Heart right ventricle (tissue), 16 donors: ENCODE data around the gene TMEM176A. TPM values are rescaled to one million over a fixed set of nuclear protein-coding genes. Genes with fewer than 3 reads are reported as not detected.

Experiments
- ATAC-seq, 8 donors: fragments of 200-7000 bp; cut with Tn5 transposase; one replicate each; pipeline ENCODE4 v1.9.1; 2020; ENCODE audit warnings: mild to moderate bottlenecking in 8 of 8, moderate library complexity in 8 of 8, moderate number of reproducible peaks in 1 of 8
- DNase-seq, 2 donors: peaks; one replicate each; pipeline ENCODE4 v3.0.0-alpha.2; 2020
- H3K27ac ChIP-seq, 10 donors: fragments of 200-600 bp; sonication (generic) in 2 of 10; one replicate each; pipeline versions ENCODE4 v1.5.0 to v1.8.0; 2020 to 2022; ENCODE audit warnings: mild to moderate bottlenecking in 3 of 10
- H3K27me3 ChIP-seq, 7 donors: fragments of 200-600 bp; one replicate each; pipeline ENCODE4 v1.8.0; 2021 to 2022; ENCODE audit warnings: mild to moderate bottlenecking in 2 of 7
- H3K36me3 ChIP-seq, 9 donors: fragments of 200-600 bp; sonication (generic) in 1 of 9; one replicate each; pipeline versions ENCODE4 v1.5.0 to v1.8.0; 2020 to 2022; ENCODE audit warnings: mild to moderate bottlenecking in 2 of 9
- H3K4me1 ChIP-seq, 9 donors: fragments of 200-600 bp; sonication (generic) in 1 of 9; one replicate each; pipeline versions ENCODE4 v1.5.0 to v1.8.0; 2020 to 2022; ENCODE audit warnings: mild to moderate bottlenecking in 4 of 9
- H3K4me3 ChIP-seq, 10 donors: fragments of 200-600 bp; sonication (generic) in 2 of 10; one replicate each; pipeline versions ENCODE4 v1.5.0 to v1.8.0; 2020 to 2022; ENCODE audit warnings: mild to moderate bottlenecking in 7 of 10, moderate library complexity in 2 of 10
- H3K9me3 ChIP-seq, 11 donors: fragments of 200-600 bp in 10 of 11; sonication (generic) in 2 of 11; one replicate each; pipeline versions ENCODE4 v1.5.0 to v1.8.0; 2013 to 2022; ENCODE audit warnings: mild to moderate bottlenecking in 2 of 11, control low read depth in 1 of 11, moderate library complexity in 1 of 11
- WGBS, 2 donors: extraction: QIAGEN DNeasy Blood & Tissue Kit; methylation state at CpG; one replicate each; pipeline ENCODE4 v1.1.7; 2013; ENCODE audit warnings: inconsistent platforms in 1 of 2; 5-methylcytosine and 5-hydroxymethylcytosine counted together
- intact Hi-C, 10 donors: fragments of 100-400 bp; cut with DNase I; formaldehyde crosslinking; loops; one replicate each; pipeline versions ENCODE4 v1.11.1 to v1.14.2; 2022
- polyA plus RNA-seq, 2 donors: library from polyadenylated mRNA; stranded (reverse); fragments of 200-250 nt; gene quantifications; one replicate each; pipeline ENCODE4 v1.2.3, GENCODE V29; 2013
- total RNA-seq, 10 donors: library from RNA; stranded (reverse); fragmentation: NEBNext Ultra II Directional in 3 of 10; extraction: Animal tissue kit (Norgen Biotek cat#: 25700) in 3 of 10; gene quantifications; one replicate each; pipeline versions ENCODE4 v1.2.1 to v1.2.4, GENCODE V29; 2021 to 2023
- TF ChIP-seq, protein P1 (sequence below), 9 donors: fragments of 200-600 bp; sonication (generic) in 2 of 9; IDR thresholded peaks; one replicate each; pipeline versions ENCODE4 v1.5.0 to v1.8.0; 2021 to 2022; ENCODE audit warnings: antibody characterized with exemption in 9 of 9, mild to moderate bottlenecking in 5 of 9, moderate library complexity in 1 of 9
- donor health status: Arrhythmogenic right ventricular cardiomyopathy.
- donor health status: ischemic (EF 13 %, LVEDD 7.1; RV severe dilation, severe dysfunction).
- donor health status: healthy with polysubstance abuse.
- donor health status: DM: no; HTN: yes; CAD: no.
- donor health status: DM: no; HTN: no; CAD: no.
- donor health status: ischemic (EF 25% LVEDD 6.9; RV normal size, moderate dysfunction).
- donor health status: ischemic (EF 25% LVEDD 5.7; RV mildly dilated, moderate dysfunction).
- donor health status: healthy.
- donor health status: DM: yes; HTN: yes; CAD: no.
- donor health status: Ischemic cardiomyopathy.
- donor health status: ischemic (EF 35%, LVEDD 5.7; RV mildly dilated, moderate dysfunction).
- donor health status: nonischemic (EF 11% LVEDD 7.7; RV severe dilation, severe dysfunction).
- donor health status: DM: yes; HTN: yes; CAD: no.
- donor health status: PGD.
- donor health status: ischemic (EF 29% LVEDD 5.4; RV normal size, mild dysfunction).
- donor health status: nonischemic (EF 23%, LVEDD 6.1; RV moderate dilation, normal function).

TMEM176A gene
- total and polyA plus RNA-seq, 12 donors = 12.1 to 86.6 (median 18.7) TPM

DNA sequence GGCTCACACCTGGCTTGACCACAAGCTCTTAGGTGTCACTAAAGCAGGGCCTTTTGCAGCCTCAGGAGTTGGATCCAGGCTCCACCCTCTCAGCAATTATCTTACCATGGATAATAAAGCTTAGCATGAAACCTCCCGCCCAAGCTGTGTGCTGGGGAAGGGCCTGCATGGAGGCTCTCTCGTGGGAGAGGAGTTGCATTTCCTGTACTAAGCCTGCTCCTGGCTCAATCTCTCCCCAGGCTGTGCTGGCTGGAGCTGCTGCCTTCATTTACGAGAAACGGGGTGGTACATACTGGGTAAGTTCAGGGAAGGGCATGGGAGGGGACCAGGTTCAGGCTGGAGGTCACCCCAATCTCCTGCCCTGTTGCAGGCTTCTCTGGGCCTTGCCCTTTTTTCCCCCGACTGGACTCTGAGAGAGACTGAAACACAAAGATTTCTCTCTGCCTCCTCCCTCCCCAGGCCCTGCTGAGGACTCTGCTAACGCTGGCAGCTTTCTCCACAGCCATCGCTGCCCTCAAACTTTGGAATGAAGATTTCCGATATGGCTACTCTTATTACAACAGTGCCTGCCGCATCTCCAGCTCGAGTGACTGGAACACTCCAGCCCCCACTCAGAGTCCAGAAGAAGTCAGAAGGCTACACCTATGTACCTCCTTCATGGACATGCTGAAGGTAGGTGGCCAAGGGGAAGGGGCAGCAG is 2.7 kb downstream of the TMEM176A start:
- Histone ChIP-seq H3K27ac (peak overlapping the region in 1 of 10 donors; percentile 31), H3K4me1 (peaks cover 0 to 44% (median 17%) of the 10 kb centered on the region in 9 donors), H3K9me3 (peaks cover 0 to 19% (median 13%) of the 10 kb centered on the region in 11 donors), H3K36me3 (peaks cover 0 to 29% (median 0%) of the 10 kb centered on the region in 9 donors), H3K4me3 (no peak overlapping the region), H3K27me3 (peaks cover 0 to 44% (median 25%) of the 10 kb centered on the region in 7 donors)
- peak in 5 of 8 donors; percentile 10 to 47 (median 18) for ATAC-seq
- 53 to 57% methylated on average over 10 of the region's 10 CpGs for WGBS, 2 donors
- TF ChIP-seq, protein P1, sequence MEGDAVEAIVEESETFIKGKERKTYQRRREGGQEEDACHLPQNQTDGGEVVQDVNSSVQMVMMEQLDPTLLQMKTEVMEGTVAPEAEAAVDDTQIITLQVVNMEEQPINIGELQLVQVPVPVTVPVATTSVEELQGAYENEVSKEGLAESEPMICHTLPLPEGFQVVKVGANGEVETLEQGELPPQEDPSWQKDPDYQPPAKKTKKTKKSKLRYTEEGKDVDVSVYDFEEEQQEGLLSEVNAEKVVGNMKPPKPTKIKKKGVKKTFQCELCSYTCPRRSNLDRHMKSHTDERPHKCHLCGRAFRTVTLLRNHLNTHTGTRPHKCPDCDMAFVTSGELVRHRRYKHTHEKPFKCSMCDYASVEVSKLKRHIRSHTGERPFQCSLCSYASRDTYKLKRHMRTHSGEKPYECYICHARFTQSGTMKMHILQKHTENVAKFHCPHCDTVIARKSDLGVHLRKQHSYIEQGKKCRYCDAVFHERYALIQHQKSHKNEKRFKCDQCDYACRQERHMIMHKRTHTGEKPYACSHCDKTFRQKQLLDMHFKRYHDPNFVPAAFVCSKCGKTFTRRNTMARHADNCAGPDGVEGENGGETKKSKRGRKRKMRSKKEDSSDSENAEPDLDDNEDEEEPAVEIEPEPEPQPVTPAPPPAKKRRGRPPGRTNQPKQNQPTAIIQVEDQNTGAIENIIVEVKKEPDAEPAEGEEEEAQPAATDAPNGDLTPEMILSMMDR (IDR thresholded peaks at IDR 0.05) = no peak
- intact Hi-C loops = no loop called here
- no peak for DNase-seq

DNA sequence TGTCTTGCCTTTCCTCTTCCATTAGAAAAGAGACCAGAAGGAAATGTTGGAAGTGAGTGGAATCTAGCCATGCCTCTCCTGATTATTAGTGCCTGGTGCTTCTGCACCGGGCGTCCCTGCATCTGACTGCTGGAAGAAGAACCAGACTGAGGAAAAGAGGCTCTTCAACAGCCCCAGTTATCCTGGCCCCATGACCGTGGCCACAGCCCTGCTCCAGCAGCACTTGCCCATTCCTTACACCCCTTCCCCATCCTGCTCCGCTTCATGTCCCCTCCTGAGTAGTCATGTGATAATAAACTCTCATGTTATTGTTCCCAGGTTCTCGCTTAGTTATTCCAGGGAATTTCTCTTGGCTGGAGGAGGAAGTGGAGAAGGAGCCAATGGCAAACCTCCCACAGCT is 4.2 kb downstream of the TMEM176A start:
- Histone ChIP-seq H3K27me3 (peaks cover 0 to 29% (median 15%) of the 10 kb centered on the region in 7 donors), H3K36me3 (peaks cover 0 to 29% (median 0%) of the 10 kb centered on the region in 9 donors), H3K4me3 (no peak overlapping the region), H3K4me1 (peaks cover 0 to 36% (median 17%) of the 10 kb centered on the region in 9 donors), H3K9me3 (peaks cover 0 to 19% (median 13%) of the 10 kb centered on the region in 11 donors), H3K27ac (no peak overlapping the region)
- ATAC-seq (no peak), DNase-seq (no peak)
- WGBS, 2 donors = 72 to 80% methylated on average over 5 of the region's 5 CpGs
- TF ChIP-seq, protein P1 (IDR thresholded peaks at IDR 0.05) = no peak
- intact Hi-C loops = no loop called here

DNA sequence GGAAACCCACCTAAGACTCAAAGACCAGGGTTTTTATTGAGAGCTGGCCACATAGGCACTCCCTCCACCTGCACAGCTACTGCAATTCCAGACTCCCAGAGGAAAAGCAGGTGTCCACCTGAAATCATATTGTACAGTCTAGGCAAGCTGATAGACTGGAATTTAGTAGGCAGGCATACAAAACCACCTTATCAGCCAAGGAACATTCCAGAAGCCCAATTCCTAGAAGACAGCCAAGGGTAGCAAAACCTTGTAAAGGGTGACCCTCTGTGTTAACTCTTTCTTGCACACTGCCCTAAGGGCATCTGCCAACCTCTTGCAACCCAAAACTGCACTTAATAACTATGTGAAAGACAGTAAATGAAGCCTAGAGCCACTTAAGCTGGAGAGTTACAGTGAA is 5.3 kb downstream of the TMEM176A start:
- TF ChIP-seq, protein P1 (IDR thresholded peaks at IDR 0.05) = no peak
- no peak for ATAC-seq
- peaks cover 0 to 18% (median 5%) of the 10 kb centered on the region in 7 donors for H3K27me3 ChIP-seq

DNA sequence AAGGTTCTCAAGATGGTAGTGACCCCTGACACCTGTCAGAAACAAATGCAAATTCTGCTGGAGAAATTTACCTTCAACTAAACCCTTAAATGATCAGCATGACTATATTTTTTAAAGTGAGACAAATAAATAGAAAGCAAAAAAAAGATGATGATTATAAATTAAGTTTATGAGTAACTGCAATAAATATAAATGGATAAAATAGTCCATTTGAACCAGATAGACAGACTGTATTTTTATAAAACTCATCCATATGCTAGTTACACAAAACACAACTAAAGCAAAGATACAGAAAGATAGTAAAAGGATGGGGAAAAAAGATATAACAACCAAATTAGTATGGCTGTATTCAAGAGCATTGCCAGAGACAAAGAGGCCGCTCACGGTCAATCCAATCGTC is 5.9 kb downstream of the TMEM176A start:
- intact Hi-C loops = no loop called here
- no peak for ATAC-seq
- H3K4me1 ChIP-seq = peaks cover 0 to 21% (median 3%) of the 10 kb centered on the region in 9 donors
- no peak overlapping the region for H3K4me3 ChIP-seq
- peaks cover 0 to 12% (median 0%) of the 10 kb centered on the region in 7 donors for H3K27me3 ChIP-seq
- peaks cover 0 to 29% (median 0%) of the 10 kb centered on the region in 9 donors for H3K36me3 ChIP-seq
- H3K9me3 ChIP-seq = peaks cover 0 to 19% (median 13%) of the 10 kb centered on the region in 11 donors
- WGBS, 2 donors = 95 to 99% methylated on average over 3 of the region's 3 CpGs
- DNase-seq = no peak
- H3K27ac ChIP-seq = no peak overlapping the region
- TF ChIP-seq, protein P1 (IDR thresholded peaks at IDR 0.05) = no peak

More for the DNA sequence above, 5.3 kb downstream of the TMEM176A start:
- Histone ChIP-seq H3K36me3 (peaks cover 0 to 29% (median 0%) of the 10 kb centered on the region in 9 donors), H3K9me3 (peaks cover 0 to 19% (median 13%) of the 10 kb centered on the region in 11 donors), H3K27ac (no peak overlapping the region), H3K4me3 (no peak overlapping the region), H3K4me1 (peaks cover 0 to 26% (median 6%) of the 10 kb centered on the region in 9 donors)
- intact Hi-C loops = no loop called here
- no peak for DNase-seq
